ENCODE data around the gene ECHS1. TPM values are rescaled to one million over a fixed set of nuclear protein-coding genes. Genes with fewer than 3 reads are reported as not detected.

ECHS1 gene
- total and polyA plus RNA-seq, 9 of the 15 experiments (the other 6 are each of a cell fraction or from before 2014, with no cell fraction given) = 16.6 to 100 (median 68.1) TPM

GRCh38 chr10:133359972-133360610 is 13.1 kb downstream of the ECHS1 start (continued):
- no peak for TF ChIP-seq FOXP4 (CRISPR knock-in tag; IDR thresholded peaks at IDR 0.05; ENCODE audit: borderline replicate concordance)
- TF ChIP-seq PYGO2 (tag; IDR thresholded peaks at IDR 0.05) = no peak
- no peak for TF ChIP-seq RBM22 (IDR thresholded peaks at IDR 0.05; ENCODE audit: low read depth, low read length, poor library complexity, severe bottlenecking)
- TF ChIP-seq MLX (CRISPR knock-in tag; conservative IDR thresholded peaks at IDR 0.05) = no peak
- TF ChIP-seq ADNP (tag; IDR thresholded peaks at IDR 0.05) = no peak
- no peak for TF ChIP-seq ZBTB8A (IDR thresholded peaks at IDR 0.05; ENCODE audit: partially characterized antibody)
- TF ChIP-seq KLF6 (CRISPR knock-in tag; IDR thresholded peaks at IDR 0.05; ENCODE audit: borderline replicate concordance) = no peak
- no peak for TF ChIP-seq PCBP2 (IDR thresholded peaks at IDR 0.05; ENCODE audit: low read depth, low read length, poor library complexity, severe bottlenecking)
- no peak for TF ChIP-seq ZBTB12 (CRISPR knock-in tag; IDR thresholded peaks at IDR 0.05)
- TF ChIP-seq MCM2 (IDR thresholded peaks at IDR 0.05; ENCODE audit: low read depth) = no peak
- TF ChIP-seq ZNF408 (CRISPR knock-in tag; IDR thresholded peaks at IDR 0.05; ENCODE audit: low read depth) = no peak
- TF ChIP-seq ZNF766 (CRISPR knock-in tag; conservative IDR thresholded peaks at IDR 0.05) = no peak
- TF ChIP-seq ZNF75A (CRISPR knock-in tag; IDR thresholded peaks at IDR 0.05) = no peak
